Activated naive CD8-positive, alpha-beta T cell treated with anti-CD3 and anti-CD28 coated beads for 36 hours (primary cell): ENCODE data around the gene COMMD3. TPM values are rescaled to one million over a fixed set of nuclear protein-coding genes. Genes with fewer than 3 reads are reported as not detected.
A peak's percentile ranks its signal among the peaks of the same experiment; 100 is the strongest.

Experiments
- DNase-seq: peaks from one replicate; pipeline ENCODE4 v3.0.0; 2021
- H3K27ac Mint-ChIP-seq: one replicate; pipeline ENCODE4 v1.8.0; 2022; ENCODE audit warnings: mild to moderate bottlenecking, moderate library complexity, mixed read lengths
- H3K27me3 Mint-ChIP-seq: one replicate; pipeline ENCODE4 v1.8.0; 2022; ENCODE audit warnings: mild to moderate bottlenecking, mixed read lengths
- H3K36me3 Mint-ChIP-seq: one replicate; pipeline ENCODE4 v1.8.0; 2021; ENCODE audit warnings: mild to moderate bottlenecking, mixed read lengths
- H3K4me1 Mint-ChIP-seq: one replicate; pipeline ENCODE4 v1.8.0; 2021; ENCODE audit warnings: mixed read lengths
- H3K4me3 Mint-ChIP-seq: one replicate; pipeline ENCODE4 v1.8.0; 2022; ENCODE audit warnings: mild to moderate bottlenecking, moderate library complexity, mixed read lengths
- H3K9me3 Mint-ChIP-seq: one replicate; pipeline ENCODE4 v1.8.0; 2022; ENCODE audit warnings: mixed read lengths
- total RNA-seq, 2 experiments: library from RNA; stranded (reverse); gene quantifications; one replicate each; pipeline ENCODE4 v1.2.3, GENCODE V29; 2021

Gene COMMD3
- total RNA-seq, 2 experiments from 2014 or later, result 46.8 to 53.5 TPM

- DNase-seq, result no peak
- H3K4me3 Mint-ChIP-seq, result peak overlapping the region; percentile 80
- H3K4me1 Mint-ChIP-seq, result peaks cover 31% of the 10 kb centered on the region
- peaks cover 60% of the 10 kb centered on the region for H3K27me3 Mint-ChIP-seq
- H3K27ac Mint-ChIP-seq, result peak overlapping the region; percentile 72
- no peaks in the 10 kb centered on the region for H3K9me3 Mint-ChIP-seq
- peaks cover 27% of the 10 kb centered on the region for H3K36me3 Mint-ChIP-seq
Measured at GRCh38 chr10:22324893-22325271, 8.7 kb downstream of the COMMD3 start.

GRCh38 chr10:22325272-22326144 is 9.3 kb downstream of the COMMD3 start:
- Mint-ChIP-seq H3K27ac (peak overlapping the region; percentile 72), H3K4me1 (peaks cover 27% of the 10 kb centered on the region), H3K36me3 (peaks cover 27% of the 10 kb centered on the region), H3K4me3 (peak overlapping the region; percentile 80), H3K9me3 (no peaks in the 10 kb centered on the region), H3K27me3 (peaks cover 56% of the 10 kb centered on the region)
- DNase-seq, result peak; percentile 76

GRCh38 chr10:22326145-22326702 is 10.0 kb downstream of the COMMD3 start:
- Mint-ChIP-seq H3K4me1 (peaks cover 27% of the 10 kb centered on the region), H3K27me3 (peaks cover 56% of the 10 kb centered on the region), H3K36me3 (peaks cover 28% of the 10 kb centered on the region), H3K27ac (peak overlapping the region; percentile 51), H3K4me3 (peak overlapping the region; percentile 70), H3K9me3 (no peaks in the 10 kb centered on the region)
- no peak for DNase-seq

- Mint-ChIP-seq H3K27ac (no peak overlapping the region), H3K4me1 (peaks cover 27% of the 10 kb centered on the region), H3K27me3 (peaks cover 54% of the 10 kb centered on the region), H3K36me3 (peaks cover 34% of the 10 kb centered on the region), H3K4me3 (no peak overlapping the region), H3K9me3 (peaks cover 4% of the 10 kb centered on the region)
- no peak for DNase-seq
Measured at GRCh38 chr10:22329150-22329549, 13.0 kb downstream of the COMMD3 start.

- H3K27ac Mint-ChIP-seq, result no peak overlapping the region
- no peak overlapping the region for H3K4me3 Mint-ChIP-seq
- H3K9me3 Mint-ChIP-seq, result peaks cover 4% of the 10 kb centered on the region
Measured at GRCh38 chr10:22332116-22332692, 16.0 kb downstream of the COMMD3 start.

GRCh38 chr10:22333167-22333974 is 17.2 kb downstream of the COMMD3 start:
- peak overlapping the region; percentile 70 for H3K27ac Mint-ChIP-seq
- peaks cover 23% of the 10 kb centered on the region for H3K36me3 Mint-ChIP-seq
- DNase-seq, result no peak
- peaks cover 23% of the 10 kb centered on the region for H3K4me1 Mint-ChIP-seq
- H3K27me3 Mint-ChIP-seq, result peaks cover 61% of the 10 kb centered on the region
- H3K4me3 Mint-ChIP-seq, result peak overlapping the region; percentile 48
- peaks cover 4% of the 10 kb centered on the region for H3K9me3 Mint-ChIP-seq

More at GRCh38 chr10:22332116-22332692, 16.0 kb downstream of the COMMD3 start:
- H3K36me3 Mint-ChIP-seq, result peaks cover 26% of the 10 kb centered on the region
- DNase-seq, result no peak
- peaks cover 20% of the 10 kb centered on the region for H3K4me1 Mint-ChIP-seq
- peaks cover 57% of the 10 kb centered on the region for H3K27me3 Mint-ChIP-seq

GRCh38 chr10:22333975-22334282 is 17.7 kb downstream of the COMMD3 start:
- peaks cover 29% of the 10 kb centered on the region for H3K4me1 Mint-ChIP-seq
- no peak for DNase-seq
- peak overlapping the region; percentile 48 for H3K4me3 Mint-ChIP-seq
- peaks cover 23% of the 10 kb centered on the region for H3K36me3 Mint-ChIP-seq
- peaks cover 4% of the 10 kb centered on the region for H3K9me3 Mint-ChIP-seq
- H3K27ac Mint-ChIP-seq, result no peak overlapping the region
- H3K27me3 Mint-ChIP-seq, result peaks cover 67% of the 10 kb centered on the region

- H3K27me3 Mint-ChIP-seq, result peaks cover 68% of the 10 kb centered on the region
- H3K36me3 Mint-ChIP-seq, result peaks cover 18% of the 10 kb centered on the region
- H3K9me3 Mint-ChIP-seq, result peaks cover 4% of the 10 kb centered on the region
- no peak overlapping the region for H3K27ac Mint-ChIP-seq
- H3K4me3 Mint-ChIP-seq, result peak overlapping the region; percentile 72
- peaks cover 31% of the 10 kb centered on the region for H3K4me1 Mint-ChIP-seq
- no peak for DNase-seq
Measured at GRCh38 chr10:22334414-22335172, 18.4 kb downstream of the COMMD3 start.

- peaks cover 16% of the 10 kb centered on the region for H3K36me3 Mint-ChIP-seq
- peaks cover 74% of the 10 kb centered on the region for H3K27me3 Mint-ChIP-seq
- no peak overlapping the region for H3K27ac Mint-ChIP-seq
- peaks cover 4% of the 10 kb centered on the region for H3K9me3 Mint-ChIP-seq
- DNase-seq, result peak; percentile 62
- peak overlapping the region; percentile 72 for H3K4me3 Mint-ChIP-seq
- peaks cover 35% of the 10 kb centered on the region for H3K4me1 Mint-ChIP-seq
Measured at GRCh38 chr10:22335173-22335933, 19.2 kb downstream of the COMMD3 start.

- H3K27me3 Mint-ChIP-seq, result peaks cover 82% of the 10 kb centered on the region
- no peak overlapping the region for H3K27ac Mint-ChIP-seq
- DNase-seq, result no peak
- H3K36me3 Mint-ChIP-seq, result peaks cover 8% of the 10 kb centered on the region
- peaks cover 4% of the 10 kb centered on the region for H3K9me3 Mint-ChIP-seq
- no peak overlapping the region for H3K4me3 Mint-ChIP-seq
- H3K4me1 Mint-ChIP-seq, result peaks cover 34% of the 10 kb centered on the region
Measured at GRCh38 chr10:22338185-22338900, 22.2 kb downstream of the COMMD3 start.

GRCh38 chr10:22338931-22339330 is 22.7 kb downstream of the COMMD3 start:
- no peak for DNase-seq
- peaks cover 1% of the 10 kb centered on the region for H3K9me3 Mint-ChIP-seq
- H3K36me3 Mint-ChIP-seq, result peaks cover 2% of the 10 kb centered on the region
- peaks cover 29% of the 10 kb centered on the region for H3K4me1 Mint-ChIP-seq
- no peak overlapping the region for H3K27ac Mint-ChIP-seq
- peaks cover 82% of the 10 kb centered on the region for H3K27me3 Mint-ChIP-seq
- H3K4me3 Mint-ChIP-seq, result no peak overlapping the region

- H3K27ac Mint-ChIP-seq, result peak overlapping the region; percentile 80
- DNase-seq, result no peak
- peaks cover 86% of the 10 kb centered on the region for H3K27me3 Mint-ChIP-seq
- peak overlapping the region; percentile 81 for H3K4me3 Mint-ChIP-seq
- peaks cover 1% of the 10 kb centered on the region for H3K9me3 Mint-ChIP-seq
- peaks cover 33% of the 10 kb centered on the region for H3K4me1 Mint-ChIP-seq
- peaks cover 2% of the 10 kb centered on the region for H3K36me3 Mint-ChIP-seq
Measured at GRCh38 chr10:22339761-22340328, 23.7 kb downstream of the COMMD3 start.
